GM12892 (cell line): ENCODE results near the gene WWOX.

Experiments
- POLR2A ChIP-seq: IDR thresholded peaks from 2 replicates; pipeline ENCODE4 v1.6.1; 2011; ENCODE audit warnings: low read depth, low read length, control low read depth
- POLR2AphosphoS5 ChIP-seq: IDR thresholded peaks from 2 replicates; pipeline ENCODE4 v1.6.1; 2011; ENCODE audit warnings: low read depth, low read length, control low read depth
- TAF1 ChIP-seq: IDR thresholded peaks from 2 replicates; pipeline ENCODE4 v1.6.1; 2011; ENCODE audit warnings: low read depth, mild to moderate bottlenecking, control low read depth, low read length, borderline replicate concordance

GRCh38 chr16:78931267-78931666, 831.8 kb downstream of the WWOX start:
- TF ChIP-seq POLR2AphosphoS5: no peak
- TF ChIP-seq POLR2A: no peak
- TF ChIP-seq TAF1: no peak
